Endothelial cell of umbilical vein (primary cell): ENCODE measurements around the gene GFPT1. TPM values are rescaled to one million over a fixed set of nuclear protein-coding genes. Genes with fewer than 3 reads are reported as not detected.

Source experiments
- BruUV-seq: library from RNA; stranded (reverse); fragments of 400-500 nt; replicated peaks from 2 replicates; lab custom pipeline; 2021; lab: Mats Ljungman, UMichigan
- CTCF ChIA-PET: fragments of 300-600, 350-600 bp; sonication (Branson Sonifier 250); formaldehyde crosslinking; loops from one replicate; lab custom pipeline; 2021; ENCODE audit warnings: antibody characterized with exemption, inconsistent platforms; lab: Charles Lee
- POLR2A ChIA-PET: fragments of 300-600, 350-600 bp; sonication (Branson Sonifier 250); formaldehyde crosslinking; loops from one replicate; lab custom pipeline; 2021; ENCODE audit warnings: antibody characterized with exemption, inconsistent platforms; lab: Charles Lee
- DNase-seq: peaks from one replicate; pipeline ENCODE4 v3.0.0-alpha.2; 2011; ENCODE audit warnings: low read depth, low spot score
- FAIRE-seq: peaks from 2 replicates; lab custom pipeline; 2011; peaks lifted over from hg19 to GRCh38; lab: Jason Lieb, UNC
- H2AFZ ChIP-seq: 2 replicates; pipeline ENCODE4 v1.6.0; 2012; ENCODE audit warnings: low read depth, low read length, control low read depth, inconsistent platforms
- H3K27ac ChIP-seq: 2 replicates; pipeline ENCODE4 v1.5.1; 2011; ENCODE audit warnings: low read depth, mild to moderate bottlenecking, control low read depth, low read length, moderate library complexity; ENCODE audit not compliant: insufficient read depth
- H3K27me3 ChIP-seq, 2 experiments: 2 replicates each; pipeline versions ENCODE4 v1.6.0 to v1.6.1; 2011; ENCODE audit warnings: low read length in 2 of 2, mixed read lengths in 1 of 2; ENCODE audit not compliant: control insufficient read depth in 2 of 2, insufficient read depth in 2 of 2
- H3K36me3 ChIP-seq, 2 experiments: 2 replicates in 1 of 2; 3 replicates in 1 of 2; pipeline ENCODE4 v1.5.1; 2011; ENCODE audit warnings: low read length in 2 of 2, mild to moderate bottlenecking in 1 of 2, moderate library complexity in 1 of 2; ENCODE audit not compliant: control insufficient read depth in 2 of 2, insufficient read depth in 2 of 2; ENCODE audit errors: extremely low read depth in 1 of 2
- H3K4me1 ChIP-seq: 3 replicates; pipeline ENCODE4 v1.5.1; 2011; ENCODE audit warnings: mild to moderate bottlenecking, low read length; ENCODE audit not compliant: control insufficient read depth, insufficient read depth; ENCODE audit errors: extremely low read depth
- H3K4me2 ChIP-seq: 2 replicates; pipeline ENCODE4 v1.6.1; 2011; ENCODE audit warnings: low read length, control low read depth, mixed read lengths; ENCODE audit not compliant: insufficient read depth
- H3K4me3 ChIP-seq, 3 experiments: fragments of 200-600 bp in 1 of 3; sonication (generic), shearing (Covaris generic) in 1 of 3; replicated peaks in 1 of 3; 2 replicates each; pipeline ENCODE4 v1.5.1; 2011 to 2016; ENCODE audit warnings: control low read depth in 3 of 3, low read length in 3 of 3, mild to moderate bottlenecking in 2 of 3, inconsistent platforms in 1 of 3, low read depth in 1 of 3, moderate library complexity in 1 of 3; ENCODE audit not compliant: insufficient read depth in 1 of 3
- H3K79me2 ChIP-seq: 2 replicates; pipeline ENCODE4 v1.6.0; 2012; ENCODE audit warnings: low read length, inconsistent platforms; ENCODE audit not compliant: control insufficient read depth, insufficient read depth
- H3K9ac ChIP-seq: replicated peaks from 2 replicates; pipeline ENCODE3; 2011; ENCODE audit warnings: low read length, control low read depth; ENCODE audit not compliant: insufficient read depth; ENCODE audit errors: extremely low read depth
- H3K9me1 ChIP-seq: replicated peaks from 3 replicates; pipeline ENCODE4 v1.6.0; 2011; ENCODE audit warnings: mild to moderate bottlenecking, low read length; ENCODE audit not compliant: control insufficient read depth, insufficient read depth; ENCODE audit errors: extremely low read depth
- H3K9me3 ChIP-seq: replicated peaks from 2 replicates; pipeline ENCODE4 v1.5.1; 2012; ENCODE audit warnings: low read length, inconsistent platforms; ENCODE audit not compliant: control insufficient read depth, insufficient read depth
- H4K20me1 ChIP-seq: replicated peaks from 2 replicates; pipeline ENCODE3; 2011; ENCODE audit warnings: mild to moderate bottlenecking, low read length; ENCODE audit not compliant: control insufficient read depth, insufficient read depth; ENCODE audit errors: extremely low read depth
- EZH2 ChIP-seq: IDR thresholded peaks from 2 replicates; pipeline ENCODE4 v1.6.1; 2012; ENCODE audit warnings: borderline replicate concordance, low read depth, mild to moderate bottlenecking, moderate library complexity, low read length, inconsistent platforms; ENCODE audit not compliant: severe bottlenecking
- FOS ChIP-seq: IDR thresholded peaks from 2 replicates; pipeline ENCODE4 v1.6.1; 2011; ENCODE audit warnings: mild to moderate bottlenecking, low read length, moderate library complexity, borderline replicate concordance; ENCODE audit not compliant: insufficient read depth
- GATA2 ChIP-seq: IDR thresholded peaks from 2 replicates; pipeline ENCODE4 v1.7.0; 2011; ENCODE audit warnings: low read depth, mild to moderate bottlenecking, moderate library complexity, mixed read lengths, low read length; ENCODE audit not compliant: insufficient read length, insufficient read depth
- JUN ChIP-seq: IDR thresholded peaks from 2 replicates; pipeline ENCODE4 v1.6.1; 2011; ENCODE audit warnings: borderline replicate concordance, low read depth; ENCODE audit not compliant: insufficient read length, insufficient read depth
- MYC ChIP-seq: IDR thresholded peaks from one replicate; pipeline ENCODE4 v1.6.1; 2011; ENCODE audit warnings: mild to moderate bottlenecking, low read depth, low read length
- POLR2A ChIP-seq: IDR thresholded peaks from 2 replicates; pipeline ENCODE4 v1.6.1; 2012; ENCODE audit warnings: low read depth, mild to moderate bottlenecking, control low read depth, low read length
- POLR2AphosphoS5 ChIP-seq: IDR thresholded peaks from 2 replicates; pipeline ENCODE4 v1.6.1; 2012; ENCODE audit warnings: low read depth, mild to moderate bottlenecking, control low read depth, low read length, moderate library complexity; ENCODE audit not compliant: insufficient read depth
- dilution Hi-C: fragments of 300-500 bp; cut with MboI; formaldehyde crosslinking; loops from one replicate; pipeline ENCODE4 v1.15.0; 2019; ENCODE audit warnings: low sequenced_read_pairs; ENCODE audit not compliant: extremely low pct_ligation_motif_present
- intact Hi-C: fragments of 100-400 bp; cut with micrococcal nuclease; formaldehyde crosslinking; loops from one replicate; pipeline ENCODE4 v1.10.0; 2022
- polyA plus RNA-seq, 4 experiments: library from polyadenylated mRNA; depleted of rRNA in 3 of 4; stranded (reverse) in 3 of 4; unstranded in 1 of 4; fragments of >200 nt; gene quantifications; 2 replicates each; pipeline versions ENCODE4 v1.2.1 to v1.2.3, GENCODE V29; 2011 to 2012; ENCODE audit warnings: missing spikeins in 1 of 4
- total RNA-seq: library from RNA; stranded (reverse); gene quantifications from 2 replicates; pipeline ENCODE4 v1.2.3, GENCODE V29; 2021
- TF ChIP-seq, protein P1 (sequence below): IDR thresholded peaks from 2 replicates; pipeline ENCODE4 v1.6.1; 2011; ENCODE audit not compliant: insufficient read depth, insufficient read length
- TF ChIP-seq, protein P2 (sequence below), 2 donors: IDR thresholded peaks; 1 replicate in 1 of 2; 2 replicates in 1 of 2; pipeline ENCODE4 v1.5.1; 2011; ENCODE audit warnings: low read length in 2 of 2, mild to moderate bottlenecking in 2 of 2, moderate library complexity in 2 of 2, control low read depth in 1 of 2, inconsistent platforms in 1 of 2, low read depth in 1 of 2; ENCODE audit not compliant: insufficient read depth in 1 of 2; ENCODE audit errors: extremely low read depth in 1 of 2

GFPT1 gene
- total and polyA plus RNA-seq, 2 donors (not counting 3 experiments of a cell fraction or from before 2014, with no cell fraction given), result 8.8 to 38.7 TPM

- Histone ChIP-seq H3K36me3 (peaks cover 22% of the 10 kb centered on the region in 2 experiments), H3K27me3 (no peaks in the 10 kb centered on the region), H3K9me3 (no peaks in the 10 kb centered on the region), H2AFZ (no peak overlapping the region), H3K4me2 (no peak overlapping the region), H3K4me3 (no peak overlapping the region), H4K20me1 (no peaks in the 10 kb centered on the region), H3K9ac (no peak overlapping the region), H3K27ac (no peak overlapping the region), H3K9me1 (no peaks in the 10 kb centered on the region), H3K79me2 (peaks cover 3% of the 10 kb centered on the region), H3K4me1 (no peaks in the 10 kb centered on the region)
- intact Hi-C loops (no loop called here), dilution Hi-C loops (no loop called here)
- no TSS peak for BruUV-seq
- TF ChIP-seq GATA2 (no peak), JUN (no peak), FOS (no peak), MYC (no peak), POLR2A (no peak), EZH2 (no peak), POLR2AphosphoS5 (no peak)
- TF ChIP-seq, protein P1, sequence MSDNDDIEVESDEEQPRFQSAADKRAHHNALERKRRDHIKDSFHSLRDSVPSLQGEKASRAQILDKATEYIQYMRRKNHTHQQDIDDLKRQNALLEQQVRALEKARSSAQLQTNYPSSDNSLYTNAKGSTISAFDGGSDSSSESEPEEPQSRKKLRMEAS, result no peak
- TF ChIP-seq, protein P2, sequence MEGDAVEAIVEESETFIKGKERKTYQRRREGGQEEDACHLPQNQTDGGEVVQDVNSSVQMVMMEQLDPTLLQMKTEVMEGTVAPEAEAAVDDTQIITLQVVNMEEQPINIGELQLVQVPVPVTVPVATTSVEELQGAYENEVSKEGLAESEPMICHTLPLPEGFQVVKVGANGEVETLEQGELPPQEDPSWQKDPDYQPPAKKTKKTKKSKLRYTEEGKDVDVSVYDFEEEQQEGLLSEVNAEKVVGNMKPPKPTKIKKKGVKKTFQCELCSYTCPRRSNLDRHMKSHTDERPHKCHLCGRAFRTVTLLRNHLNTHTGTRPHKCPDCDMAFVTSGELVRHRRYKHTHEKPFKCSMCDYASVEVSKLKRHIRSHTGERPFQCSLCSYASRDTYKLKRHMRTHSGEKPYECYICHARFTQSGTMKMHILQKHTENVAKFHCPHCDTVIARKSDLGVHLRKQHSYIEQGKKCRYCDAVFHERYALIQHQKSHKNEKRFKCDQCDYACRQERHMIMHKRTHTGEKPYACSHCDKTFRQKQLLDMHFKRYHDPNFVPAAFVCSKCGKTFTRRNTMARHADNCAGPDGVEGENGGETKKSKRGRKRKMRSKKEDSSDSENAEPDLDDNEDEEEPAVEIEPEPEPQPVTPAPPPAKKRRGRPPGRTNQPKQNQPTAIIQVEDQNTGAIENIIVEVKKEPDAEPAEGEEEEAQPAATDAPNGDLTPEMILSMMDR (IDR thresholded peaks at IDR 0.05; ENCODE audit: extremely low read depth in 1 of 2, insufficient read depth in 1 of 2, low read depth in 1 of 2, low read length in 2 of 2), result no peak
- CTCF ChIA-PET, result no interaction called here
- DNase-seq, result no peak
- POLR2A ChIA-PET, result no interaction called here
- FAIRE-seq, result no peak
Observed at GRCh38 chr2:69368588-69368987, 18.4 kb downstream of the GFPT1 start.
